Measurements from ENCODE around the gene NEU2. TPM values are rescaled to one million over a fixed set of nuclear protein-coding genes. Genes with fewer than 3 reads are reported as not detected.

Gene NEU2
- total and polyA plus RNA-seq, 2 of the 13 experiments (the other 11 are each of a cell fraction or from before 2014, with no cell fraction given), result not detected

GRCh38 chr2:233005096-233005495 lies 27.4 kb upstream of the NEU2 start (continued):
- TF ChIP-seq ZNF800 (CRISPR knock-in tag; IDR thresholded peaks at IDR 0.05) (no peak), HMGXB4 (CRISPR knock-in tag; IDR thresholded peaks at IDR 0.05; ENCODE audit: borderline replicate concordance in 1 of 2, low read depth in 1 of 2) (no peak), GZF1 (CRISPR knock-in tag; IDR thresholded peaks at IDR 0.05) (no peak), KAT7 (CRISPR knock-in tag; IDR thresholded peaks at IDR 0.05; ENCODE audit: borderline replicate concordance) (no peak), TARDBP (CRISPR knock-in tag; IDR thresholded peaks at IDR 0.05) (no peak), TP53 (CRISPR knock-in tag; conservative IDR thresholded peaks at IDR 0.05) (no peak), CEBPG (CRISPR knock-in tag; IDR thresholded peaks at IDR 0.05) (no peak), SAP130 (CRISPR knock-in tag; IDR thresholded peaks at IDR 0.05; ENCODE audit: low read depth) (no peak), CAMTA2 (CRISPR knock-in tag; IDR thresholded peaks at IDR 0.05; ENCODE audit: borderline replicate concordance) (no peak), GABPB1 (CRISPR knock-in tag; IDR thresholded peaks at IDR 0.05) (no peak), ZNF124 (CRISPR knock-in tag; IDR thresholded peaks at IDR 0.05) (no peak), ZNF777 (CRISPR knock-in tag; IDR thresholded peaks at IDR 0.05) (no peak)

Measured in HepG2 (cell line).